Measurements from ENCODE around the gene ZNF667.

- TF ChIP-seq GATA3 (IDR thresholded peaks at IDR 0.05; ENCODE audit: low read depth, low read length), result no peak
- TF ChIP-seq GATA2 (IDR thresholded peaks at IDR 0.05; ENCODE audit: low read depth, low read length), result no peak; the same call in 1 of the 2 replicates
Measured at GRCh38 chr19:56476651-56477428, at the start of gene ZNF667.
